WERI-Rb-1 (cell line): Measurements from ENCODE around the gene ZDHHC16.

Experiments
- DNase-seq: peaks from one replicate; pipeline ENCODE4 v3.0.0-alpha.2; 2020
- H3K27ac ChIP-seq: fragments of 250-450 bp; sonication (Bioruptor Pico); 2 replicates; pipeline ENCODE4 v1.5.1; 2020; ENCODE audit warnings: mild to moderate bottlenecking, moderate library complexity
- H3K27me3 ChIP-seq: fragments of 250-450 bp; sonication (Bioruptor Pico); 2 replicates; pipeline ENCODE4 v1.5.1; 2021; ENCODE audit warnings: mild to moderate bottlenecking, low read depth, moderate library complexity; ENCODE audit not compliant: insufficient read depth, severe bottlenecking
- H3K36me3 ChIP-seq: fragments of 250-450 bp; sonication (Bioruptor Pico); 2 replicates; pipeline ENCODE4 v1.5.1; 2020; ENCODE audit warnings: mild to moderate bottlenecking, moderate library complexity
- H3K4me3 ChIP-seq: 2 replicates; pipeline ENCODE4 v1.5.1; 2011; ENCODE audit warnings: low read depth, mild to moderate bottlenecking, control low read depth, low read length
- H3K9me3 ChIP-seq: fragments of 250-450 bp; sonication (Bioruptor Pico); 2 replicates; pipeline ENCODE4 v1.5.1; 2021; ENCODE audit warnings: mild to moderate bottlenecking, moderate library complexity; ENCODE audit not compliant: severe bottlenecking
- CTCF ChIP-seq: IDR thresholded peaks from 2 replicates; pipeline ENCODE4 v1.5.1; 2011; ENCODE audit warnings: low read depth, mild to moderate bottlenecking, control low read depth, inconsistent platforms, low read length

ZDHHC16 gene

GRCh38 chr10:97502916-97503315, 56.9 kb downstream of the ZDHHC16 start:
- DNase-seq: no peak
- H3K36me3 ChIP-seq: no peaks in the 10 kb centered on the region
- no peak for TF ChIP-seq CTCF

GRCh38 chr10:97503406-97503805, 57.4 kb downstream of the ZDHHC16 start:
- no peak for TF ChIP-seq CTCF
- H3K9me3 ChIP-seq: no peaks in the 10 kb centered on the region
- H3K27ac ChIP-seq: no peak overlapping the region
- DNase-seq: no peak
- no peak overlapping the region for H3K4me3 ChIP-seq
- peaks cover 12% of the 10 kb centered on the region for H3K27me3 ChIP-seq
- no peaks in the 10 kb centered on the region for H3K36me3 ChIP-seq

More at GRCh38 chr10:97502916-97503315, 56.9 kb downstream of the ZDHHC16 start:
- Histone ChIP-seq H3K27ac (no peak overlapping the region), H3K9me3 (no peaks in the 10 kb centered on the region), H3K4me3 (no peak overlapping the region), H3K27me3 (peaks cover 12% of the 10 kb centered on the region)

GRCh38 chr10:97505152-97505551, 59.2 kb downstream of the ZDHHC16 start:
- no peak for TF ChIP-seq CTCF
- no peak overlapping the region for H3K27ac ChIP-seq
- H3K4me3 ChIP-seq: no peak overlapping the region
- DNase-seq: no peak
- peaks cover 8% of the 10 kb centered on the region for H3K27me3 ChIP-seq
- no peaks in the 10 kb centered on the region for H3K36me3 ChIP-seq
- H3K9me3 ChIP-seq: no peaks in the 10 kb centered on the region

GRCh38 chr10:97506199-97506991, 60.4 kb downstream of the ZDHHC16 start:
- H3K9me3 ChIP-seq: no peaks in the 10 kb centered on the region
- no peak for TF ChIP-seq CTCF
- no peaks in the 10 kb centered on the region for H3K36me3 ChIP-seq
- no peaks in the 10 kb centered on the region for H3K27me3 ChIP-seq
- no peak overlapping the region for H3K4me3 ChIP-seq
- no peak for DNase-seq
- no peak overlapping the region for H3K27ac ChIP-seq
